GM19468 (cell line): Measurements from ENCODE around the gene PCSK5.
"Not testable (repeated sequence)": the region's sequence is repeated elsewhere in the genome, so short reads cannot be mapped to it uniquely, and the experiment has no call there.

Experiments
- ATAC-seq: cut with Tn5 transposase; IDR thresholded peaks from one replicate; pipeline ENCODE4 v1.9.1; 2021; ENCODE audit warnings: mild to moderate bottlenecking, moderate library complexity, moderate number of reproducible peaks; ENCODE audit not compliant: unreplicated experiment; ENCODE audit errors: extremely low read depth

PCSK5 gene

GRCh38 chr9:75885652-75886051 lies 4.8 kb upstream of the PCSK5 start:
- no peak for ATAC-seq

GRCh38 chr9:75889577-75889976 lies 896 bp upstream of the PCSK5 start:
- no peak for ATAC-seq

DNA sequence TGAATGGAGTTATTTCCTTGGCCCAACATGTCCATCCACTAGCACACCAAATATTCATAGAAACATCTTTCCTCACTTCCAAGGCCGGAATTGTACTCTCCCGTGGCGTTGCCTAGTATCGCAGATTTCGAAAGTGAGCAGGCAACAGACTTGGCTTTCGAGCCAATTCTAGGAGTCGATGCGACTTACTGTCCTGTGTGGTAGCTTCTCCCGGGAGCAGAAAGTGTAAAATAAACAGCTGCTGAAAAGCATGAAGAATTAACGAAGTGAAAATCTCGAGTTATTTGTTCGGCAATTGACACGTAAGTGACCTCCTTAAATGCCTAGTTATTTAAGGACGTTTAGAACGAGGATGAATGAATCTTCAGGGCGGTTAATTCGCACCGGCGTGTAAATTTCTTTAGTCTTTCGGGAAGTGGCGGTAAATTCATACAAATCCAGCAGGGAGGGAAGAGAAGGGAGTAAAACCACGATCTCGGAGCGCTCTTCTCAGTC lies 449 bp upstream of the PCSK5 start:
- ATAC-seq: no peak

GRCh38 chr9:75891277-75891741 lies 836 bp downstream of the PCSK5 start:
- ATAC-seq: no peak

GRCh38 chr9:75891771-75892215 lies 1.3 kb downstream of the PCSK5 start:
- no peak for ATAC-seq

DNA sequence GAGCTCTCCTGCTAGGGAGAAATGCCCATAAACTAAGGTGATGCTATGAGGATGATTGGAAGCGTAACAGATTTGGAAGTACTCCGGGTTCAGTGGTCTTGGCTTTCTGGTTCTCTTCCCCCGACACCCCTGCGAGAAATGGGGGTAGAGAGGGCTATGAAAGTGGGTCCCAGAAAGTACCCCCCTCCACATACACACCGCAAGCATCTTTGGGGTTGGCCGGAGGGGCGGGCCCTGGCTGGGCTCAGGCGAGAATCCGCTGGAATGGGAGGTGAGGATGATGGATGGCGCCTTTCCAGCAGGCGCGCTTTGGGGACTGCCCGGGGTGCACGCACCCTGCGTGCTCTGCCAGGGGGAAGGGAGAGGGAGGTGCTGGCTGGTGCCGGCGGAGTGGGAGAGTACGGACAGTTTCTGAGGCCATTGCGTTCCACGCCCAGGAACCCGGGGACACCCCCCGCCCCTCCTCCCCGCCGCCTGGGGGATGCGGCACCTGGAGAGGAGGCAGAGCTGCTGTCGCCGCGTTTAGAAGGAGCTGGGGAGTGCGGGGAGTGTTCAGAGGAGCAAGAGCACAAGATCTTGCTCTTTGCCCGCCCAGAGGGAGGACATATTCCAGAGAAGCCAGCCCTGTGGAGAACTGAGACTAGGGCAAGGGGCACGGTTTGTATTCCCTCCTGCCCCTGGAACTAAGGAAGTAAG lies 1.9 kb downstream of the PCSK5 start:
- ATAC-seq: no peak

- ATAC-seq: no peak
Measured at GRCh38 chr9:75893106-75893505, 2.6 kb downstream of the PCSK5 start.

- ATAC-seq: no peak
Measured at GRCh38 chr9:75894566-75894965, 4.1 kb downstream of the PCSK5 start.

- ATAC-seq: no peak
Measured at GRCh38 chr9:75895112-75895511, 4.6 kb downstream of the PCSK5 start.

DNA sequence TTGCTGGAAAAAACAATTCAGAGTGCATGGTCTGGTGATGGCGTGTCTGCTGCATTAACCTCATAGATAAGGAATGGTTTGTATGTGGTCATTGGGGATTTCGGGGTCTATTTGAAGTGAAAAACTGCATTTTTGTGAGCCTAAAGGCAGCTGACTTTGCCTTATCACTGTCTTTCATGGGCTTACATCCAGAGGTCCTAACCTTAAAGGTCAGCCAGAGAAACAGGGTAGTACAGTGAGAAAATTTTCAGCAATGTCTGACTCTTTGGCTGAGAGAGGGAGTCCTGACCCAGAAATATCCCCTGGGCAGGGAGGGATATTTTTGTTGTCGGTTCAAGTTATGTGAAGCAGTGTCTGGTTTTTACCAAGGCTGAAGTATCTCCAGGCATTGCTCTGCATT lies 5.7 kb downstream of the PCSK5 start:
- no peak for ATAC-seq

- ATAC-seq: not testable (repeated sequence)
Measured at GRCh38 chr9:75900893-75901524, 10.5 kb downstream of the PCSK5 start.

- ATAC-seq: no peak
Measured at GRCh38 chr9:75903785-75904360, 13.4 kb downstream of the PCSK5 start.

- ATAC-seq: no peak
Measured at GRCh38 chr9:75904364-75904763, 13.9 kb downstream of the PCSK5 start.

- no peak for ATAC-seq
Measured at GRCh38 chr9:75906531-75906930, 16.1 kb downstream of the PCSK5 start.

GRCh38 chr9:75907329-75907728 lies 16.9 kb downstream of the PCSK5 start:
- ATAC-seq: no peak

- ATAC-seq: no peak
Measured at GRCh38 chr9:75907923-75908322, 17.4 kb downstream of the PCSK5 start.

- no peak for ATAC-seq
Measured at GRCh38 chr9:75909776-75910175, 19.3 kb downstream of the PCSK5 start.

DNA sequence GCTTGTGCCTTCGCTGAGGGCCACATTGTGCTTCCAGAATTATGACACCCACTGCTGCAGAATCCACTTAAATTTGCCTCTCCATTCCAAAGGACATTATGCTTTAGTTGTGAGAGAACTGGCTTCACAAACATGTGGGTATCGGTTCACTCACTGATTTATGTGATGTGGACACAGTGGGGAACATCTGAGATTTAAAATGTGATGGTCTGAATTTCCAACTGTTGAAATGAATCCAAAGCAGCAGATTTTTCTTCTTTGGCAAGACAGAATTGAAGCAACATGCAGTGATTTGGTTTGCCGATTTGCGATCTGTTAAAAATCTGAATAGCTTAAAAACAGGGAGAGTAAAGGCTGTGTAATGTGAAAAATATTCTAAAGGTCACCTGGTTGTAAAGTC lies 20.3 kb downstream of the PCSK5 start:
- ATAC-seq: no peak

DNA sequence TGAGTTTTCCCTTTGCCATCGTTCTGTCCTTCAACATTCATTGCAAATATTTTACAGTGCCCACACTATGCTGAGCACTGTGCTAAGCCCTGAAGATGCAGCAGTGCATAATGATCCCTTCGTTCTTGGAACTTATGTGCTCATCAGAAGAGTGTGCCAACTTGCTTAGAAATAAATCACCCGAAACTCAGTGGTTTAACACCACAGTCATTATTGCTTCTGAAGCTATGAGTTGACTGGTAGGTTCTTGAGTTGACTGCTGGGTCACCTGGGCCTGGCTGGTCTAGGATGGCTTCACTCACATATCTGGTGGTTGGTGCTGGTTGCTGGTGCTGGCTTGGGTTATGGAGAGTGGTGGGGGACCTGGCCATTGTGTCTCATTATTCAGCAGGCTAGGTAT lies 20.9 kb downstream of the PCSK5 start:
- no peak for ATAC-seq

DNA sequence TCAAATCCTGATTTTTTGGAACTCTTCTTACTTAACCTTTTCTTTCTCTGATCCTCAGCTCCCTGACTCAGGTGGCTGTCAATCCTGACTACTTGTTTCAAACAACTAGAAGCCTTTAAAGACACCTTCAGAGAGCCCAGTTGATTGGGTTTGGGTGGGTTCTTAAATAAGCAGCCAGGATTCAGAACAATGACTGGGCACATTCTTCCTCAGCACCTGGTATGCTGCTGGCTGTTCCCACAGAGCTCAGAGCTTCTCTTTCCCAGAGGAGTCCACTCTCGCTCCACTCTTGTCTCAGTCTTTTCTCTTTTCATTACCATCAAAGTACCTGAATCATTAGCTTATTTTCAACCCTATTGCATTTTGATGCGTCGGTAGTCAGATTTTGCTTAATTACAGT lies 22.5 kb downstream of the PCSK5 start:
- no peak for ATAC-seq

- no peak for ATAC-seq
Measured at GRCh38 chr9:75914002-75914401, 23.5 kb downstream of the PCSK5 start.
